ENCODE data around the gene WHRN. TPM values are rescaled to one million over a fixed set of nuclear protein-coding genes. Genes with fewer than 3 reads are reported as not detected.
A peak's percentile ranks its signal among the peaks of the same experiment; 100 is the strongest.

The WHRN gene
- polyA plus RNA-seq, 1 donor (not counting 4 experiments of a cell fraction or from before 2014, with no cell fraction given): 1.2 TPM

DNA sequence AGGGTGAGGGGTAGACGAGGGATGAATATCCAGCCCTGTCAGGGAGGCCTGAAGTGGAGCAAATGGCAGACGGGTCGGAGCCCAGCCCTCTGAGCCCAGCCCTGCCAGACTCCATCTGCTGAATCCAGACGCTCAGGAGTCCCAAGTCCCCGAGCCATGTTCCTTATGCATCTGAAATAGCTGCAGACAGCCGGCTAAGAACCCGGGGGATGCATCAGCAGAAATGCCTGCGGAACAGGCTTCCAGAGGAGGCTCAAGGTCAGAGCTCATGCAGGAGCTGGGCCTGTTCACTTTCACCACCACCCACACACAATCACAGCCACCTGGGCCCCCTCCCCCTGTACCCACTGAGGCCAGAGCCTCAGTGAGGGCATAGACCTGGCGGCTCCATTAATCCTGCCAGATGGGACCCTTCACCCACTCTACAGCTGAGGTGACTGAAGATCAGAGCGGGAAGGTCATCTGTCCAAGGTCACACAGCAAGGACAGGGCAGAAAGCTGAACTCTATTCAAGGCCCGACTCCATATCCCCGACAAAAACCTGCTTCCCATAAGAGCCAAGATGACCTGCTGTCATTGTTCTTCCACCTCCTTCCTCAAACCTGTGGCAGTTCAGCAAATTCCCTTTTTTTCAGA, 93.1 kb downstream of the WHRN start:
- Histone ChIP-seq H3K9me3 (ENCODE audit: control insufficient read depth, low read depth, low read length) (no peaks in the 10 kb centered on the region), H2AFZ (ENCODE audit: control insufficient read depth, low read length) (no peak overlapping the region), H3K27ac (ENCODE audit: control insufficient read depth, insufficient read depth, low read length) (no peak overlapping the region), H3K79me2 (ENCODE audit: control insufficient read depth, insufficient read depth, low read length) (no peaks in the 10 kb centered on the region), H3K36me3 (ENCODE audit: control insufficient read depth in 2 of 2, extremely low read depth in 1 of 2, insufficient read depth in 2 of 2, low read length in 2 of 2) (no peaks in the 10 kb centered on the region), H3K4me3 (ENCODE audit: control insufficient read depth in 2 of 3, extremely low read depth in 1 of 3, insufficient read depth in 2 of 3, low read depth in 1 of 3, low read length in 3 of 3) (no peak overlapping the region), H3K9ac (ENCODE audit: control insufficient read depth, extremely low read depth, insufficient read depth, low read length) (no peak overlapping the region), H4K20me1 (ENCODE audit: control insufficient read depth, extremely low read depth, insufficient read depth, low read length) (no peaks in the 10 kb centered on the region), H3K27me3 (ENCODE audit: control insufficient read depth, extremely low read depth, insufficient read depth, low read length) (no peaks in the 10 kb centered on the region), H3K4me1 (ENCODE audit: control insufficient read depth, extremely low read depth, insufficient read depth, low read length) (peaks cover 22% of the 10 kb centered on the region), H3K4me2 (ENCODE audit: control insufficient read depth, extremely low read depth, insufficient read depth, low read depth, low read length) (no peak overlapping the region), H3K9me1 (ENCODE audit: control insufficient read depth, extremely low read depth, insufficient read depth, low read length) (no peaks in the 10 kb centered on the region)
- no peak for FAIRE-seq
- TF ChIP-seq EZH2 (IDR thresholded peaks at IDR 0.05; ENCODE audit: low read length) (no peak), CTCF (optimal IDR thresholded peaks at IDR 0.05 in 1 of 3, IDR thresholded peaks at IDR 0.05 in 1 of 3, conservative IDR thresholded peaks at IDR 0.05 in 1 of 3; ENCODE audit: extremely low read depth in 1 of 3, insufficient read depth in 2 of 3, low read length in 3 of 3) (no peak)
- no peak for DNase-seq (ENCODE audit: low read depth, low spot score)
- dilution Hi-C loops (cut with MboI; ENCODE audit: extremely low pct_ligation_motif_present, low sequenced_read_pairs): no loop called here

GRCh38 chr9:114411452-114411851, 93.8 kb downstream of the WHRN start:
- H3K79me2 ChIP-seq (ENCODE audit: control insufficient read depth, insufficient read depth, low read length): no peaks in the 10 kb centered on the region
- no peaks in the 10 kb centered on the region for H3K36me3 ChIP-seq (ENCODE audit: control insufficient read depth in 2 of 2, extremely low read depth in 1 of 2, insufficient read depth in 2 of 2, low read length in 2 of 2)
- H4K20me1 ChIP-seq (ENCODE audit: control insufficient read depth, extremely low read depth, insufficient read depth, low read length): no peaks in the 10 kb centered on the region
- H3K9me1 ChIP-seq (ENCODE audit: control insufficient read depth, extremely low read depth, insufficient read depth, low read length): no peaks in the 10 kb centered on the region
- no peak overlapping the region for H3K27ac ChIP-seq (ENCODE audit: control insufficient read depth, insufficient read depth, low read length)
- H2AFZ ChIP-seq (ENCODE audit: control insufficient read depth, low read length): no peak overlapping the region
- no peak for FAIRE-seq
- TF ChIP-seq CTCF (optimal IDR thresholded peaks at IDR 0.05 in 1 of 3, IDR thresholded peaks at IDR 0.05 in 1 of 3, conservative IDR thresholded peaks at IDR 0.05 in 1 of 3; ENCODE audit: extremely low read depth in 1 of 3, insufficient read depth in 2 of 3, low read length in 3 of 3) (no peak), EZH2 (IDR thresholded peaks at IDR 0.05; ENCODE audit: low read length) (no peak)
- DNase-seq (ENCODE audit: low read depth, low spot score): no peak
- dilution Hi-C loops (cut with MboI; ENCODE audit: extremely low pct_ligation_motif_present, low sequenced_read_pairs): no loop called here
- no peaks in the 10 kb centered on the region for H3K27me3 ChIP-seq (ENCODE audit: control insufficient read depth, extremely low read depth, insufficient read depth, low read length)
- peak overlapping the region; percentile 35 for H3K4me2 ChIP-seq (ENCODE audit: control insufficient read depth, extremely low read depth, insufficient read depth, low read depth, low read length)
- H3K9me3 ChIP-seq (ENCODE audit: control insufficient read depth, low read depth, low read length): no peaks in the 10 kb centered on the region
- peaks cover 22% of the 10 kb centered on the region for H3K4me1 ChIP-seq (ENCODE audit: control insufficient read depth, extremely low read depth, insufficient read depth, low read length)
- no peak overlapping the region for H3K4me3 ChIP-seq (ENCODE audit: control insufficient read depth in 2 of 3, extremely low read depth in 1 of 3, insufficient read depth in 2 of 3, low read depth in 1 of 3, low read length in 3 of 3)
- H3K9ac ChIP-seq (ENCODE audit: control insufficient read depth, extremely low read depth, insufficient read depth, low read length): no peak overlapping the region

Measured in keratinocyte (primary cell).